Smooth muscle cell of the brain vasculature (primary cell): Measurements from ENCODE around the gene TXNRD2.
"Not testable (repeated sequence)": the region's sequence is repeated elsewhere in the genome, so short reads cannot be mapped to it uniquely, and the experiment has no call there.

Experiments used
- DNase-seq: peaks from one replicate; pipeline ENCODE4 v3.0.0-alpha.2; 2012; ENCODE audit warnings: low read depth, low spot score

Gene TXNRD2

DNA sequence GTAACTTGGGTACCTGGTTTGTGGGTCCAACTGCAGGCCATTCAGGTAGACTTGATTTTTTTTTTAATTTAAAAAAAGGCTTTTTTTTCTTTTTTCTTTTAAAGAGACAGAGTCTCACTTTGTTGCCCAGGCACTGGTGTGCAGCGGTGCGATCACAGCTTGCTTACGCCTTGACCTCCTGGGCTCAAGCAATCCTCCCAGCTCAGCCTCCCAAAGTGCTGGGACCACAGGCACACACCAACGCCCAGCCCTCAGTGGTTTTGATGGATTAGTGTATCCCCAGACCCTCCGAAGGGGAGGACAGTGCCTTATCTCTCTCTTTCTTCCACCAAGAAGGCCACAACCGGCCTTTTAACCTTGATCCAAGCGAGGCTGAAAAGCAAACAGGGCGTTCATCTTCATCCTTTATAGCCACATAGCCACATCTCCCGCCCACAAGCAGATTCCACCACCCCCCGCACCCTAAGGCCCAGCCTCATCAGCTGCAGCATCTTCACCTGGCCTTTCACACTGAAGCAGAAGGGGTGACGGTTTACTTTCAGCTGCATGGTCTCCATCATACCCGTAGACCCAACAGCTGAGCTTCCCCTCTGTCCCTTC, 17.6 kb downstream of the TXNRD2 start:
- no peak for DNase-seq

DNA sequence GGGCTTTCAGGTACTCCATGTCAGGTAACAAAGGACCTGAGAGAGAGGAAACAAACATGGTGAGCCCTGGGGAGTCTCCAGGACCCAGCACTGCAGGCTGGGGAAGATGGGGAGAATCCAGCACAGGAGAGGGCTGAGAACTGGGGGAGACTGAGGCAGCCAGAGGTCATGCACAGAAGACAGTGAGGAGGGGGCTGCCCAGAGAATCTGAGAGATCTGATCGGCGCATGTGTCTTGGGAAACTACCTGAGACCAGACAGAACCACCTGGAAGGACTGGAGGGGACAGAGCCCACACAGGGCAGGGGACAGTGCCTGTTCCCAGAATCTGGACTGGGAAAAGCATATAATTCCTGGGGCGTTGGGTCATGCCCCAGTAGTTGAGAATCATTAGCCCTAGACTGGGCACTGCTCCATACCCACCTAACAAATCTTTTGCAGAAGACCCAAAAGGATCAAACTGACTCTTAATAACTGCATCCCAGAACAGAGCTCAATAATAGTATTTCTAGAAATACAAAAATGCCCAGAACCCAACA, 20.0 kb downstream of the TXNRD2 start:
- no peak for DNase-seq

DNA sequence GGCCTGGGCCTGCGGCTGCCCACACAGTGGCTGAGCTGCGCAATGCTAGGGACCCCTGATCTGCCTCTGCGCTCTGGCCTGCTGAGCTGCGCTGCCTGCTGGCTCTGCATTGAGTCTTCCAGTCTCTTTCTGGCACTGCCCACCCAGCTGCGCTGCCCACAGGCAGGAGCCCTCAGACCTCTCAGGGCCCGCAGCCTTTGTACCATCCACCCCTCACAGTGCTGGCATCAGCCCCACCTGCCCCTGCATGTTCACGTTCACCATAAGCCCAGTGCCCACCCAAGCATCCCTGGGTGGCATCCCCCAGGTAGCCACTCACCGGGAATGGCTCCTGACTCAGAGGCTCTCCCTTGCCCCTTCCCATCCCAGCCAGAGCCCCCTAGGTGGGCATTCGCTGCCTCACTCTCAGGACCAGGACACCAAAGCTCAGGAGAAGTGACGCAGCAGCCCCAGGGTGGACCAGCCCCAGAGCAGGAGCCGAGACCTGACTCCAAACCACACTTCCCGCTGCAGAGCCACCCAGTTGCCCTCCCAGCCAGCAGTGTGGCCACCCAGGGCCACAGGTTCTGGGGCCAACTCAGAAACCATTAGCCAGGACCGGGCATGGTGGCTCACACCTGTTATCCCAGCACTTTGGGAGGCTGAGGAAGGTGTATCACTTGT, 21.8 kb downstream of the TXNRD2 start:
- DNase-seq = no peak

DNA sequence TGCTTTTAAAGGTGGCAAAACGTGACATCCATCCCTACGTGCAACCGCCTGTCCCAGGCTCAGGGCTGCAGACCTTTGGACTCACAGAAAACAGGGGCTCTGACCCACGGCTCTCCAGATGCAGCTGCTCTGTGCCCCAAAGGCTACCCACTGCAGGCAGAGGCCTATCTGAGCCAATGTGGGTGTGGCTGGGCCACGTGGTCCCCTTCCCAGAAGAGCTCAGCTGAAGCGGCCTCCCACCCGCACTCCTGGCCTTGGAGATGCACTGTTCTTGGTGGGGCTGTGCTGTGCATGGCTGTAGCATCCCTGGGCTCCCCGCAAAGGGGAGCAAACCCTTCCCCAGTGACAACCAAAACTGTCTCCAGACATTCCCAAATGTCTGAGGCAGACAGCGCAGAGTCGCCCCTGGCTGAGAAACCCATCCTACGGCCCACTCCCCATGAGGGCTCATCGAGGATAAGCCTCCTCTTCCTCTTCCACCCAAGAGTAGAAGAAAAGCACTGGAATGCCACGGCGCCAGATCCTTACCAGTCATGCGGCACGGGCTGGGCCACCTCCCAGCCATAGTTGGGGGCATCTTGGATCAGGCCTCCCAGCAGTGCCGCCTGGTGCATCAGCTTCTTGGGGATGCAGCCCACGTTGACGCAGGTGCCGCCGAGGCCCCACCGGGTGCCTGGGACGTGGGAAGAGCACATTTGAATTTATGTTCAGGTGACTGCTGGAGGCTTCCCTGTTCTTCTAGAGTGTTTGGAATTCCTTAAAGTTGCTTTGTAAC, 23.1 kb downstream of the TXNRD2 start:
- no peak for DNase-seq

DNA sequence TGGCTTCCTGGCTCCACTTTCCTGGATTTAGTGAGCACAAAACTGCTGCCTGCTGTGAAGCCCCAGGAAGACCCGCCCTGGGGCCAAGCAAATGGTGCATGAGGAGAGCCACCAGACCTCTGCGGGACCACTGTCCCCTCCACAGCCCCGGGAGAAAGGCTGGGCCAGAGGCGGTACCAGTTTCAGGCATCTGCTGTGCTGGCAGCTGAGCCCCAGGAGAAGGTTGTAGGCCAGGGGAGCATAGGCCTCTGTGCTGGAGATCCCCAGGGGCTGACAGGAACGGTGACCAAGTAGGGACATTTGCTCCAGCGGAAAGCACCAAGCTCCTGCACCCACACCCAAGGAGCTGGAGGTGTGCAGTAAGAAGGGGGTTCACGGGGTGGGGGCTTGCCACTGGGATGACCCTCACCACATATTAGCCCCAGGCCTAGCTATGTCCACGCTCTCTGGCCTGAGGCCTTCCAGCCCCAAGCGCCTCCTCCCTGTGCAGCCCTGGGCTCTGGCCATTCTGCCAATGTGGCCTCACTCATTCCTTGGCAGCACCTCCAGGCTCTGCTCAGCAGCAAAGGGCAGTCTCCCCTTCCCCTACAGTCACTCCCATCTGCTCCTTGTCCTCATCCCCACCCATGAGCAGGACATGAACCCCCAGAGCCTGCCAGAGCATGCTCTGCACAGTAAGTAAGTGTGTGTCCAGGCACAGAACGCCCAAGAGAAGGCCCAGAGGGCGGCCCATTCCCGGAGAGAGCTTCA, 24.1 kb downstream of the TXNRD2 start:
- DNase-seq = no peak

DNA sequence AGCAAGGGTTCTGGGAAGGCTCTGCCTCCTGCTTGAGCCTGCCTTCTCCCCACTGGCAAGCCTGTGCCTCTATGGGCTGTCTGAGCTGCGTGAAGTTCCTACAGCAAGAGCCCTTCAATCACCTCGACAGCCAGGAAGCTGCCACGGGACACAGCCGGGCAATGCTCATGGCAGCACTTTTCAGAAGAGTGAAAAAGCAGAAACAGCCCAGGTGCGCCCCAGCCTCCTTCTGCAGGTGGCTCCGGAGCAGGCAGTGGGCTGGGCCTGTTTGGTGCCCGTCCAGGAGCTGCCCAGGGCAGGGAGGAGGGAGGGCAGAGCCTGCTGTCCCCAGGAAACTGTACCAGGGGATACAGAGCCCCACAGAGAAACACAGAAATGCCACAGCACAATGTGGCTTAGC, 24.7 kb downstream of the TXNRD2 start:
- no peak for DNase-seq

DNA sequence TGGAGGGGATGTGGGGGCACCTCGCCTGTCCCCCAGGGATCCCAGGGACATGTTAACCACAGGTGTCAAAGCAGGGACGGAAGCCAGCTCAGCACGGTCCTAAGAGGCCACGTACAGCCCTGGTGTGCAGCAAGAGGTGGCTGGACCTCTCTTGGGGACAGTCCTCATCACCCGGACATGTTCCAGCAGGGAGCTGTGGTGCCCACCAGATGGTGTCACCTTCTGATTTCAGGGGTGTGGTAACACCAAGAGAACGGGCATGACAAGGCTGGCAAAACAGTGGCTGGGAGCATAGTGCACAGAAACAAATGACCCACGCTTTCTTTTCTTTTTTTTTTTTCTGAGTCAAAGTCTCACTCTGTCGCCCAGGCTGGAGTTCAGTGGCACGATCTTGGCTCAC, 25.6 kb downstream of the TXNRD2 start:
- no peak for DNase-seq

DNA sequence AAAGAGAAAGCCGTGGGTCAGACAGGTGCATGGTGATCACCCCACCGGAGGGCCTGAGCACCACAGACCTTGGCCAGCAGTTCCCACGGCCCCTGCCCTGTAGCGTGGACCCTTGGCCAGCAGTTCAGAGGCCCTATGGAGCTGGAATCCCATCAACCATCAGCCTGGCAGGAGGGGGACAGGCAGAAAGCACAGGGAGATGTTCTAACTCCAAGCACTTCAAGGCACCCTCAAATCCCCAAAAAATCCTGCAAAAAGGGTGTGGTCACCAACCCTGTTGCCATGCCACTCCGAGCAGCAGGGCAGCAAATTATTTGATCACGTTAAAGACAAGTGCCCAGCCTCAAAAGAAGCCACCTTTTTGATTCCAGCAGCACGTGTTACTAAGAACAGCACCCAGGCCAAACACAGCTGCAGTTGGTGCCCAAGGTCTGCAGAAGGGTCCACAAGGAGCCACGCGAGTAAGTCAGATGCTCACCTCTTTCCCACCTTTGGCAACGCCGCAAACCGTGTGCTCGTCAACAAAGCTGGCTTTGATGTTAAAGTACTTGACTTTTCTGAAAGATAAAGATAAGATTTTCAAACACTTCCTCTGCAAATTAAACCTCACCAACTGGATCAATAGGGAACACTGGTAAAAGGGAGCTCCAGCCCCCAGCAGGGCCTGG, 26.2 kb downstream of the TXNRD2 start:
- no peak for DNase-seq

DNA sequence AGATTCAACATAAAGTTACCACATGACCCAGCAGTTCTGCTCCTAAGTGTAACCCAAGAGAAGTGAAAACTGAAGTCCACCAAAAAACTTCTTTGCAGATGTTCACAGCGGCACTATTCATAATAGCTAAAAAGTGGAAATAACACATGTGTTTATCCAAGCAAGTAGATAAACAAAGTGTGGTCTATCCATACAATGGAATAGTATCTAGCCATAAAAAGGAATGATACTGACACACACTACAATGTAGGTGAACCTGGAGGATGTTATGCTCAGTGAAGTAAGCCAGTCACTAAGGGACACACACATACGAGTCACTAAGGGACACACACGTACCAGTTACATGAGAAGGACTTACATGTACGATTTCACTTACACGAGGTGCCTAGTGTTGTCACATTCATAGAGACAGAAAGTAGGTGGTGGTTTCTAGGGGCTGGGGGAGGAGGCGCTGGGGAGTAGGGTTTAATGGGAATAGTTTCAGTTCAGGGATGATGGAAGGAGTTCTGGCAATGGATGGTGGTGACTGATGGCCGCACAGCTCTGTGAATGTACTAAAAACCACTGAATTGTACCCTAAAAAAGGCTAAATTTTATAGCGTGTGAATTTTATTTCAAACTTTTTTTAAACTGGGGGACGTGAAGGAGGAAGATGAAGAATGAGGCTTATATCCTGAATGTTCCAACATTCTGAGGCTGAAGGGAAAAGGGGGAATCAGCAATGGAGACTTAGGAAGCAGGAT, 27.2 kb downstream of the TXNRD2 start:
- DNase-seq = no peak

DNA sequence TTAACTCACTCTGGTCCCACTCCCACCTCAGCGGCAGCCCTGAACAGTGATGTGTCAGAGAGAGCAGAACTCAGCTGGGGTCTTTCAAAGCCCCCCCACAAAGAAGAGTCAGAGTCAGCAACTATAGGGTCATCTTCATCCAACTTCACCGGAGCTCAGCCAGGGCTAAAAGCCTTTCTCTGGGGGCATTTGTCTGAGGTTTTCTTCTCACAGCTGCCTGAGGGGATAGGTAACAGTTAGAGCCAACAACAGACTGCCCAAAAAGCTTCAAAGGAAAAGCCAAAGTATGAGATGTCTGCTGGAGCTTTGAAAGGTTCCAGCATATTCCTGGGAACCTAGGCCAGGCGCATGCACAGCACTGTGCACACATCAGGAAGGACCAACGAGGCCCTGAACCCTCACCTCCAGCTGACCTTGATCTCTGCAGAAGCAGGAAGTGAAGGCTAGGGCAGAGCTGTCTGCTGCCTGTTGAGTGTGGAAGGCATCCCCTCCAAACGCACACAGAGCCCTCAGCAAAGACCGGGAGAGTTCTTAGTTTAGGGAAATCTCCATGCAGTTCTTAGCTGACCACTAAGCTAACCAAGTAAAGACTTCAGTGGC, 28.2 kb downstream of the TXNRD2 start:
- DNase-seq = no peak

DNA sequence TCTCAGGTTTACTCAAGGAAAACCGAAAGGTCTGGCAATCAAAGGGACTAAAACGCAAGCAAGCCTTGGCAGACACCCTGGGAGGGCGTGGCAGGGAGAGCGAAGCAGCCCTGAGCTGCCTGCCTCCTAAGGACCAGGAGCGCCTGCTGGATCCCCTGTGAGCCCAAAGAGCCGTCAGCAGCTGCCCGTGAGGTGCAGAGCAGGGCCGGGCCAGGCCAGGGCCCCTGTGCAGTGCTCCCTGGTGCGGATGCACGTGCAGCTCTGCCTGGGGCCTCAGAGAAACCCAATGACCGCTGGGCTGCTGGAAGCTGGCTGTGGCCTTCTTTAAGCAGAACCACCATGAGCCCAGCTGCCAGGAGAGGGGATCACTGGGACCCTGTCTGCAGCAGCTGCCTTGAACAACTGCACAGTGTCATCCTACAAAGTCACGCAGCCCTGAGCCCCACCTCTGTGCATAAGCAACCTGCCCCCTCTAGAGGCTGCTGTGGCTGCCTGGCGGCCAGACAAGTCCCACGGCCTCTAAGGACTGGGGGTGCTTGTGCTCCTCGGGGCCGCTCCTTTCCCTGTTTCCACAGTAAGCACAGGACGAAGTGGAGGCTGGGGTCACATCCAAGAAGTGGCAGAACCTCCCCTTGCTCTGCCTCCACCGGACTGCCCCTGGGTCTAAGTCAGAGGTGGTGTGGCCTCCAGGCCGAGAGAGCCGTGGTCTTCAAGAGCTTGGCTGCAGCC, 29.2 kb downstream of the TXNRD2 start:
- DNase-seq = no peak

DNA sequence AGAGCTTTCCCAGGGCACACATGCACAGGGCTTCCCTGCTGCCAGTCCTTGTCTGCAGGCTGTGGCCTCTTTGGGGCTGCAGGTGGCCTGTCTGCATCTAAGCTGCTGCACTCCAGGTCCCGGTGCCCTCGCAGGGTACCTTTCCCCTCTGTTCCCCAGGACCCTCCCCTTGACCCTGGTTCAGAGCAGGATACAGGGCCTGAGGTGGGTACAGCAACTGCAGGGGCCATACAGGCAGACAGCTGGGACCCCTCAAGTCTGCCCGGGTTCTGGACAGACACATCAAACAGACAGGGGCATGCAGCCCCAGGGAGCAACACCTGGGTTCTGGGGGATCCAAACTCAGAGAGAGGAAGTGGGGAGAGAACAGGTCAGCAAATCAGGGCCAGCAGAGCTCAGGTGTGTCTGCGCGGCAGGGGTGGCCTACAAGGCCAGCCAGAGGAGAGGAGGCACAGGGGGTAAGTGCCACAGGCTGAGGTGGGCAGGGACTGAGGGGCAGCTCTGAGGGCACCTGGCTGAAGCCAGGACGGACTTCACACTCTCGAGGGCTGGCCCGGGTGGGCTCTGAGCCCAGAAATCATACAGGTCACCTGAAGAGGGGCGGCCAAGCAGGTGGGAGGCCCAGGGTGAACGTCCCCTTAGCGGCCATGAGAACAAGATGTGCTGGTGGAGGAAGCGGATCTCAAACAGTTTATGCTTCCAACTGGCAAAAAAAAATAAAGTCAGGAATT, 29.9 kb downstream of the TXNRD2 start:
- DNase-seq = no peak

DNA sequence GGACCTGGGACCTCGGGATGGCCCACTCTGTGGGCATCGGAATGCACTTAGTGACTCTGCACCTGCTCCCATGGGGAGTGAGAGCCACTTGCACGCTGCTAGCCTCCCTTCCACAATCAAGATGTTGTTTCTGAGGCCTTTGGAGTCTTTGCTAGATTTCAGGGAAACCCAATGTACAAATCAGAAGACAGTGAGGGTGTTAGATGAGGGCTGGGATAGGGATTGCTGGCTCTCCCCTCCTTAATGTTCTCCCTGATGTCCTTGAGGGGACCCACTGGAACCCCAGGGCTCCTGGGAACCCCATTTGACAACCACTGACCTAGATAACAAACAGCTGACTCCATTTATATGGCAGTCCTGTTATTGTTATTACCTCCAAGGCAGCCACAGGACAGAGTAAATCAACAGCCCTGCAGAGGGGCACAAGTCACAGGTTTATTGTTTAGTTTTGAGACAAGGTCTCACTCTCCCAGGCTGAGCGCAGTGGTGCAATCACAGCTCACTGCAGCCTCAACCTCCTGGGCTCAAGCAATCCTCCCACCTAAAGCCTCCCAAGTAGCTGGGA, 31.4 kb downstream of the TXNRD2 start:
- DNase-seq = no peak

DNA sequence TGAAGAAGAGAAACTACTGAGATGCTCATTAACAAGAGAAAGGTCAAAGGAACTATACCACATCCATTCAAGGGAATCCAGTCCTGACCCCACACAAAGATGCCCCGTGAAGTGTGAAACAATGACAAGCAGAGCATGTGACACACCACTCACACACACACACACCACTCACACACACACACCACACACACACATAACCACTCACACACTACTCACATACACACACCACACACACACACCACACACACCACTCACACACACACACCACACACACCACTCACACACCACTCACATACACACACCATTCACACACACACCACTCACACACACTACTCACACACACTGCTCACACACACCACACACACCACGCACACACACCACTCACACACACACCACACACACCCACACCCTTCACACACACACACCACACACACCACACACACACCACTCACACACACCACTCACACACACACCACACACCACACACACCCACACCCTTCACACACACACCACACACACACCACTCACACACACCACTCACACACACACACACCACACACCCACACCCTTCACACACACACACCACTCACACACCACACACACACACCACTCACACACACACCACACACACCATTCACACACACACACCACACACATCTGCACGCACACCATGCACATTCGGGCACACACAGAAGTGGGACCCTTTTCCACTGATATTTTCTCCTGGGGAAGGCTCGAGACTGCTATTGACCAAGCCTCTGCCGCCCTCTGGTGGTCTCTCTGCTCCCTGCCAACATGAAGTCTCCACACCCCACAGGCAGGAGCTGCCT, 32.1 kb downstream of the TXNRD2 start:
- DNase-seq = peak; percentile 54

DNA sequence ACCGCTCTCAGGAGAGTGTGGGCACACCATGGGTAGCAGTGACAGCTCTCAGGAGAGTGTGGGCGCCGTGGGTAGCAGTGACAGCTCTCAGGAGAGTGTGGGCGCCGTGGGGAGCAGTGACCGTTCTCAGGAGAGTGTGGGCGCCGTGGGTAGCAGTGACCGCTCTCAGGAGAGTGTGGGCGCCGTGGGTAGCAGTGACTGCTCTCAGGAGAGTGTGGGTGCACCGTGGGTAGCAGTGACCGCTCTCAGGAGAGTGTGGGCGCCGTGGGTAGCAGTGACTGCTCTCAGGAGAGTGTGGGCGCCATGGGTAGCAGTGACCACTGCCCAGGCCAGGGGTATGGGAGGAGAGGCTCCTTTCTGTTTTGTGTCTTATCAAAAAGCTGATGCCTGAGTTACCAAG, 33.7 kb downstream of the TXNRD2 start:
- not testable (repeated sequence) for DNase-seq

DNA sequence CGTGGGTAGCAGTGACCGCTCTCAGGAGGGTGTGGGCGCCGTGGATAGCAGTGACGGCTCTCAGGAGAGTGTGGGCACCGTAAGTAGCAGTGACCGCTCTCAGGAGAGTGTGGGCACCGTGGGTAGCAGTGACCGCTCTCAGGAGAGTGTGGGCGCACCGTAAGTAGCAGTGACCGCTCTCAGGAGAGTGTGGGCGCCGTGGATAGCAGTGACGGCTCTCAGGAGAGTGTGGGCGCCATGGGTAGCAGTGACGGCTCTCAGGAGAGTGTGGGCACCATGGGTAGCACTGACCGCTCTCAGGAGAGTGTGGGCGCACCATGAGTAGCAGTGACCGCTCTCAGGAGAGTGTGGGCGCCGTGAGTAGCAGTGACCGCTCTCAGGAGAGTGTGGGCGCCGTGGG, 34.8 kb downstream of the TXNRD2 start:
- not testable (repeated sequence) for DNase-seq

DNA sequence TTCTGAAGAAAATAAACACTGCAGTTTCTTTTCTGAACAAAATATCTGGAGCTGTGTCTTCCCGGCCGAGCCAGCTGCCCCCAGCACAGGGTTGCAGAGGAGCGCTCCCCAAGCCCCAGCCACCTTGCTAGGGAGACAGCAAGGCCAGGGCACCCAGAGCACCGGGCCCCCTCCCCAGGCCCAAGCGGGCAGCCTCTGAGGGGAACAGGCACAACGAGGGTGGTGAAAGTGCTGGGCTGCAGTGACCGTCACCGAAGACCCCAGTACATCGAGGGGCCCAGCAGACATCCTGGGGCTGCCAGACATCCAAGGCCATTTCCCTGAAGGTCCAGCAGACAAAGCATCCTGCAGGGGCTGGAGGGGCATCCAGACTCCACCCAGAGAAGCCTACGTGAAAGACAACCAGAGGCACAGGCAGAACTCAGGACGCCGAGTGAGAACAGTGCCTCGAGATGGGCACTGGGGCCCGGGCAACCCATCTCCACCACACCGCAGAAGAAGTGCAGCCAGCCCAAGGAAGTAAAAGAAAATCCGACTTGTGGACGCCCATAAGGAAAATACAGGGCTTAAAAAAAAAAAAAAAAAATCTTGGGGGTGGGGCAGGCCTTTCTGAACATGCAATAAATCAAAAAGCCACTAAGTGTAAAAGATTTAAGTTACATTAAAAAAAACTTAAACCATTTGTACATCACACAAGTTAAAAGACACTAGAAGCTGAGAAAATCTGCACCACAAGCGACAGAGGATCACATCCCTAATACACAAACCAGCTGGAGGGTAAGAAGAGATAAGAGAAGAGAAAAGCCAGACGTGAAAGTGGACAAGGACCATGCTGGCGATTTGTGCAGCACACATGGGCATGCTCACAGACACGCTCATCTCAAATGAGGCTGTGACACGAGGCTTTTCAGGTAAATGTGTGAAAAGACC, 36.0 kb downstream of the TXNRD2 start:
- DNase-seq = no peak
